ENCODE data around the gene BRD3OS.

BRD3OS gene

DNA sequence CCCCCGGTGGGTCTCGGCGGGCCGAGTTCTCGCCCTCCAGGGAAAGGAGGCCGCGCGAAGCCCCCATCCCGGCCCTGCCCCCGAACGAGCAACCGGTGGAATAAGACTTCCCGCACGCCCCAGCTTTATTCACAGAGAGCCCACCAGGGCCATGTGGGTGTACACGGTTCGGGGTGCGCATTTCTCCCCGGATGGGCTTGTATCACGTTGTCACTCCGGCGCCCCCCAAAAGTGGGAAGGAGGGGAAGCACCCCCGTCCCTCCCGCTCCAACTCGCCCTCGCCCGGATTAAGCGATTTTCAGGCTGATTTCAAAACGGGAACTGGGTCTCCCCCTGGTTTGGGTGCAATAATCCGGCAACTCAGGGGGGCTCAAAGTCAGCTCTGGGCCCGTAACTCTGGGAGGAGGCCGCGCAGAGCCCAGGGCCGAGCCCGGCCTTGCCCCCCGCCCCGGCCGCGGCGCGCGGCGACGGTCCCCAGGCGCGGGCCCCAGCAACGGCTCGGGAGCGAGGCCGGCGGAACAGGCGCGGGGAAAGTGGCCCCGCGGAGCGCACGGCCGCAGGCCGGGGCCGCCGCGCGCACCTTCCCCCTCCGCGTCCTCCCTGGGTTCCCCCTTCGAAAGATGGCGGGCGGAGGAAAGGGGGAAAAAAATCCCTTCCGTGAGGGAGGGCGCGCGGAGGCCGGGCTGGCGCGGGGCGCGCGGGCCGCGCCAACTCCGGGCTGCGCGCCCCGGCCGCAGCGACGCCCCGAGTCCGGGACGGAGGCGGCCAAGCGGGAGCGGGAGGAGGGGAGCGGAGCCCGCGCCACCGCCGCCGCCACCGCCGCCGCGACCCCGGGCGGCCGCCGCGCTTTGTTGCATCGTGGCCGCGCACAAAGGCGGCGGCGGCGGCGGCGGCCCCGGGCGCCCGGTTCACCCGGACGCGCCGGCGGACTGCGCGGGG, 41.9 kb downstream of the BRD3OS start:
- H2AFZ ChIP-seq (ENCODE audit: low read depth, low read length): no peak overlapping the region
- H3K36me3 ChIP-seq (replicated peaks; ENCODE audit: low read depth, low read length): peaks cover 2% of the 10 kb centered on the region
- peak overlapping the region; percentile 12 for H3K27ac ChIP-seq (ENCODE audit: low read length)
- H3K4me3 ChIP-seq (ENCODE audit: low read length): peak overlapping the region; percentile 90
- peak overlapping the region; percentile 97 for H3K4me2 ChIP-seq (ENCODE audit: low read length)
- peak overlapping the region; percentile 86 for H3K9ac ChIP-seq (ENCODE audit: low read length)
- H3K9me3 ChIP-seq (ENCODE audit: insufficient read depth, low read length): no peaks in the 10 kb centered on the region
- H3K4me1 ChIP-seq (ENCODE audit: low read length): peaks cover 18% of the 10 kb centered on the region
- peaks cover 36% of the 10 kb centered on the region for H3K79me2 ChIP-seq (ENCODE audit: low read length)
- peaks cover 26% of the 10 kb centered on the region for H3K27me3 ChIP-seq (ENCODE audit: low read depth, low read length)
- TF ChIP-seq EZH2phosphoT487 (IDR thresholded peaks at IDR 0.05; ENCODE audit: low read depth): no peak
- TF ChIP-seq CTCF (IDR thresholded peaks at IDR 0.05; ENCODE audit: low read depth, low read length): no peak
- peaks cover 41% of the 10 kb centered on the region for H4K20me1 ChIP-seq (ENCODE audit: insufficient read depth, low read length)

DNA sequence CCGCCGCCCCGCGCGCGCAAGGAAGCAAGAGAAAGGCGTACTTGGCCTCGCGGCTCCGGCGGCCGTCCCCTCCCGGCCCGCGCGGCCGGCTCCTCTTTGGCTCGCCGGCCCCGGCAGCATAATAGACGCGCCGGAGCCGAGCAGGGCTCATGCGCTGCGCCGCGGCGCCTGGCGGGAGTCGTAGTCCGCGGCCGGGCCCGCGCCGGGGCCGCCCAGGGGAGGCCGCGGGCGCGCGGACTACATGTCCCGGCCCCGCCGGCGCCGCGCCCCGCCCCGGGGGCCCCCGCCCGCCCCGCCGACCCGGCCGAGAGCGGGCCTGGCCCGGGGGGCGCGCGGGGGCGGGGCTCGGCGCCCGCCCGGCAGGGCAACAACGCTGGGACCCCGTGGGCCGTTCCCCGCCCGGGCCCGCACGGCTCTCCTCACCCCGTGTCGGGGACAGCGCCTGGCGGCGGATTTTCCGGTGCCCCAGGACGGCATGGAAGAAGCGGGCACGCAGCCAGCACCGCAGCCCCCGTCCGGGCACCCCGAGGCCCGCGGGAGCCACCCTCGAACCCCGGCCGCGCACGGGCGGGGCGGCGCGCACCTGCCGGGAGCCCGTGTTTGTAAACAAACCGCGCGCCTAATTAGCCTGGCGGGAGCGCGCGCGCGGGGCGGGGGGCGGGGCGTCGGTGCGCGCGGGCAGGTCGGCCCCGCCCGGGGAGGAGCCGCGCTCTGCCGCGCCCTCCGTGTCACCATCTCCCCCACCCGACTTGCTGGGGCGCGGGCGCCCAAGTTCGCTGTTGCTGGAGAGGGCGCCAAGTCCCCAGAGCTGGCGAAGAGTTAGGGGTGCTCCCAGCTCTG, 42.8 kb downstream of the BRD3OS start, which contains the start of gene BRD3:
TSS of gene BRD3 (minus strand) at position 123 of the 840 bp plus-strand sequence. CDS start 14,549 bp downstream, outside the sequence.
- H3K27me3 ChIP-seq (ENCODE audit: low read depth, low read length): peaks cover 26% of the 10 kb centered on the region
- H3K4me3 ChIP-seq (ENCODE audit: low read length): peak within 1 kb of the TSS; percentile 90
- H3K27ac ChIP-seq (ENCODE audit: low read length): peak within 1 kb of the TSS; percentile 74
- H3K36me3 ChIP-seq (replicated peaks; ENCODE audit: low read depth, low read length): peaks cover 2% of the 10 kb centered on the region
- peak within 1 kb of the TSS; percentile 81; the same call in 1 of the 2 replicates for H2AFZ ChIP-seq (ENCODE audit: low read depth, low read length)
- H3K4me1 ChIP-seq (ENCODE audit: low read length): peaks cover 18% of the 10 kb centered on the region
- no peaks in the 10 kb centered on the region for H3K9me3 ChIP-seq (ENCODE audit: insufficient read depth, low read length)
- peaks cover 33% of the 10 kb centered on the region for H3K79me2 ChIP-seq (ENCODE audit: low read length)
- peak within 1 kb of the TSS; percentile 88 for H3K9ac ChIP-seq (ENCODE audit: low read length)
- peak within 1 kb of the TSS; percentile 97 for H3K4me2 ChIP-seq (ENCODE audit: low read length)
- TF ChIP-seq CTCF (IDR thresholded peaks at IDR 0.05; ENCODE audit: low read depth, low read length): no peak
- no peak for TF ChIP-seq EZH2phosphoT487 (IDR thresholded peaks at IDR 0.05; ENCODE audit: low read depth)
- H4K20me1 ChIP-seq (ENCODE audit: insufficient read depth, low read length): peaks cover 31% of the 10 kb centered on the region

DNA sequence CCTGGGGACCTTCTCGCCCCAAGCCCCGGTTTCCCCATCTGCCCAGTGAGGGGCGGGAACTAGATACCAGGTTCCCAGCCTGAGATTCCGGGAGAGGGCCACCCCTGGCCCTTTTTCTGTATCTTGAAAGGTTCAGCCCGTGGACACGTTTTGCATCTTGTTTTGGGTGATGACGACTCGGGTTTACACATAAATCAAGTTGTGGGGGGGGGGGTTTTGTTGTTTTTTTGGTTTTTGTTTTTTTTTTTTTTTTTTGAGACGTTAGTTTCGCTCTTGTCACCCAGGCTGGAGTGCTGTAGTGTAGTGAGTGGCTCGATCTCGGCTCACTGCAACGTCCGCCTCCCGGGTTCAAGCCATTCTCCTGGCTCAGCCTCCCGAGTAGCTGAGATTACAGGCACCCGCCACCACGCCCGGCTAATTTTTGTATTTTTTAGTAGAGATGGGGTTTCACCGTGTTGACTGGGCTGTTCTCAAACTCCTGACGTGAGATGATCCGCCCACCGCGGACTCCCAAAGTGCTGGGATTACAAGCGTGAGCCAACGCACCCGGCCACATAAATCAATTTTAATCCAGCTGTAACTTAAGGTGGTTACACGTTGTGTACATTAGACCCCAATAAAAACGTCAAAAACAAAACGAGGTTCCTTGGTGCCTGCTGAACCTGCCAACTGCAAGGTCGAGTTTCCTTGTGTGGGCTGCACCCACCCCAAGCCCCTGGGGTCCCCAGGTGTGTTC, 43.6 kb downstream of the BRD3OS start:
- Histone ChIP-seq H3K4me1 (ENCODE audit: low read length) (peaks cover 18% of the 10 kb centered on the region), H4K20me1 (ENCODE audit: insufficient read depth, low read length) (peaks cover 23% of the 10 kb centered on the region), H3K79me2 (ENCODE audit: low read length) (peaks cover 28% of the 10 kb centered on the region), H3K9ac (ENCODE audit: low read length) (peak overlapping the region; percentile 88), H3K9me3 (ENCODE audit: insufficient read depth, low read length) (no peaks in the 10 kb centered on the region), H3K27me3 (ENCODE audit: low read depth, low read length) (peaks cover 30% of the 10 kb centered on the region), H3K27ac (ENCODE audit: low read length) (no peak overlapping the region), H3K36me3 (replicated peaks; ENCODE audit: low read depth, low read length) (peaks cover 2% of the 10 kb centered on the region), H3K4me2 (ENCODE audit: low read length) (peak overlapping the region; percentile 89), H2AFZ (ENCODE audit: low read depth, low read length) (peak overlapping the region; percentile 81; the same call in 1 of the 2 replicates), H3K4me3 (ENCODE audit: low read length) (peak overlapping the region; percentile 85)
- TF ChIP-seq EZH2phosphoT487 (IDR thresholded peaks at IDR 0.05; ENCODE audit: low read depth) (no peak), CTCF (IDR thresholded peaks at IDR 0.05; ENCODE audit: low read depth, low read length) (no peak)

Measured in OCI-LY3 (cell line).